Hepatocyte (in vitro differentiated cells): Measurements from ENCODE around the gene ART1.

Experiments
- EZH2 ChIP-seq: fragments of 200-600 bp; sonication (generic); IDR thresholded peaks from 2 replicates; pipeline ENCODE4 v1.6.1; 2016; ENCODE audit warnings: antibody characterized with exemption, mild to moderate bottlenecking, borderline replicate concordance
- TF ChIP-seq, protein P1 (sequence below): fragments of 200-600 bp; sonication (generic); IDR thresholded peaks from 2 replicates; pipeline ENCODE4 v1.5.1; 2016; ENCODE audit warnings: antibody characterized with exemption, mild to moderate bottlenecking; ENCODE audit not compliant: poor library complexity

DNA sequence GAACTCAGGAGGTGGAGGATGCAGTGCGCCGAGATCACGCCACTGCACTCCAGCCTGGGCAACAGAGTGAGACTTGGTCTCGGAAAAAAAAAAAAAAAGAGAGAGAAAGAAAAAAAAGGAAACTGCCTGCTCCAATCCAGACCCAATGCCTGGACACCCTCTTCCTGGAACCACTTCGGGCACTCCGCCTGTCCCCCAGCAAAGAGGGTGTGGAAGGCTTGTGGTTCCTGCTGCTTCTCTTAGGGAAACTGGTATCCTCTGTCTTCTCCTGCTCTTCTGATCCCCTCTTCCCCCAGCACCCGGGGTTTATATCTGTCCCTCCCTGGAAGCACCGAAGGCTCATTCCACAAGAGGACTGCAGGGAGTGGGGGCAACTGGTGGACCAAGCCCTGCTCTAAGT, 13.3 kb downstream of the ART1 start:
- TF ChIP-seq, protein P1, sequence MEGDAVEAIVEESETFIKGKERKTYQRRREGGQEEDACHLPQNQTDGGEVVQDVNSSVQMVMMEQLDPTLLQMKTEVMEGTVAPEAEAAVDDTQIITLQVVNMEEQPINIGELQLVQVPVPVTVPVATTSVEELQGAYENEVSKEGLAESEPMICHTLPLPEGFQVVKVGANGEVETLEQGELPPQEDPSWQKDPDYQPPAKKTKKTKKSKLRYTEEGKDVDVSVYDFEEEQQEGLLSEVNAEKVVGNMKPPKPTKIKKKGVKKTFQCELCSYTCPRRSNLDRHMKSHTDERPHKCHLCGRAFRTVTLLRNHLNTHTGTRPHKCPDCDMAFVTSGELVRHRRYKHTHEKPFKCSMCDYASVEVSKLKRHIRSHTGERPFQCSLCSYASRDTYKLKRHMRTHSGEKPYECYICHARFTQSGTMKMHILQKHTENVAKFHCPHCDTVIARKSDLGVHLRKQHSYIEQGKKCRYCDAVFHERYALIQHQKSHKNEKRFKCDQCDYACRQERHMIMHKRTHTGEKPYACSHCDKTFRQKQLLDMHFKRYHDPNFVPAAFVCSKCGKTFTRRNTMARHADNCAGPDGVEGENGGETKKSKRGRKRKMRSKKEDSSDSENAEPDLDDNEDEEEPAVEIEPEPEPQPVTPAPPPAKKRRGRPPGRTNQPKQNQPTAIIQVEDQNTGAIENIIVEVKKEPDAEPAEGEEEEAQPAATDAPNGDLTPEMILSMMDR, result no peak
- TF ChIP-seq EZH2, result no peak
